Inferior parietal cortex (tissue), 1 donor: ENCODE measurements around the gene GNAI3.
A peak's percentile ranks its signal among the peaks of the same experiment; 100 is the strongest.

ENCODE experiments used
- DNase-seq: peaks from one replicate; pipeline ENCODE4 v3.0.0-alpha.2; 2016; ENCODE audit errors: extremely low spot score

Gene GNAI3

GRCh38 chr1:109598655-109599054 is 50.2 kb downstream of the GNAI3 start:
- DNase-seq, result no peak

DNA sequence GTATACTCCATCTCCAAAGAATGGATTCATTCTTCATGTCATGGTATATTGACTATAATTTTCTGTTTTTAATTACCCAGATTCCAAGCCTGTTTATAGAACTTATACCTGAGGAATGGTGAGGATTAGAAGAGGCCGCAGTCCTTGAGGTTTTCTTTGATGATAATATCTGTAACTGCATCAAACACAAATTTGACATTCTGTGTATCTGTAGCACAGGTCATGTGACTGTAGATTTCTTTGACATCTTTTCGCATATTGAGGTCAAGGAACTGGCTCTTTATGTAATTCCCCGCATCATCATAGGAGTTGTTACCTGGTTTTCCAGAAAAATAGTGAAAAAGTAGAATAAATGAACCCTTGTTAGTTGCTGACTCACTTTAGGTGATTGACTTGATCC is 54.8 kb downstream of the GNAI3 start:
- no peak for DNase-seq

GRCh38 chr1:109605381-109605780 is 57.0 kb downstream of the GNAI3 start:
- no peak for DNase-seq

GRCh38 chr1:109609881-109610280 is 61.5 kb downstream of the GNAI3 start:
- DNase-seq, result no peak

- no peak for DNase-seq
Measured at GRCh38 chr1:109610609-109611307, 62.3 kb downstream of the GNAI3 start.

- DNase-seq, result no peak
Measured at GRCh38 chr1:109611308-109611990, 63.0 kb downstream of the GNAI3 start.

GRCh38 chr1:109613361-109614147 is 65.1 kb downstream of the GNAI3 start:
- DNase-seq, result no peak

DNA sequence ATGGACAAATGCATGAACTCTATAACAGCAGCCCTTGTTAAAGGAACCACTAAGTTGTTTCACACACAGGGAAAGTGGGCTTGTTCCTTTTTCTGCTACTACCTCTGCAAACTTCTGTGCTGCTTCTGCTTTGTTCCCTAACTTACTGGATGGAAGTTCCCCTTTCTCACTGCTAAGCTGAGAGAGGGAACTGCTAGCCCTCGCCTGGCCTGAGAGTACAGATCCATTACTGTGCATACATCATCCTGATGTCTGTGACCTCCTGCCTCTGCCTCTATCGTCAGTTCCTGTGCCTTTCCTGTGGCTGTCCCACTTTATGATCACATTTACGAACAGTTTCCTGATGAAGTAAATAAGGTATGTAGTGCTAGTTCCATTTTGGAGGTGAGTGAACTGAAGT is 67.5 kb downstream of the GNAI3 start:
- DNase-seq, result no peak

DNA sequence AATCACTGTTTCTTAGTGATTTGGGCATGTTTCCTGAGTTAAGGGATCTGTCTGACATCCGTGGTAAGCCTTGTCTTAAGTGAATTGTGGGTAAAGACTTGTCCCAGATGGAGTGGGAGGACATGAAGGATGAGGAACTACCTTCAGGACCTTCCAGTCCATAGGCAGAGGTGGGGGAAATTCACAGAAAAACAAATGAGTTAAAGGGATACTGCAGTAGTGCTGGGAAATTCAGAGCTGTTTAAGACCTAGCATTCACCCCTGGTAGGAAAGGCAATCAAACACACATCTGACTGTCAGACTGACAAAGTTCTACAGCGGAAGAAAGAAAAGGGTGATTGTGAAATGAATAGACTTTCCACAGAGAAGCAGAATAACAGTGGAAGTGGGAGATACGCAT is 68.0 kb downstream of the GNAI3 start:
- DNase-seq, result no peak

DNA sequence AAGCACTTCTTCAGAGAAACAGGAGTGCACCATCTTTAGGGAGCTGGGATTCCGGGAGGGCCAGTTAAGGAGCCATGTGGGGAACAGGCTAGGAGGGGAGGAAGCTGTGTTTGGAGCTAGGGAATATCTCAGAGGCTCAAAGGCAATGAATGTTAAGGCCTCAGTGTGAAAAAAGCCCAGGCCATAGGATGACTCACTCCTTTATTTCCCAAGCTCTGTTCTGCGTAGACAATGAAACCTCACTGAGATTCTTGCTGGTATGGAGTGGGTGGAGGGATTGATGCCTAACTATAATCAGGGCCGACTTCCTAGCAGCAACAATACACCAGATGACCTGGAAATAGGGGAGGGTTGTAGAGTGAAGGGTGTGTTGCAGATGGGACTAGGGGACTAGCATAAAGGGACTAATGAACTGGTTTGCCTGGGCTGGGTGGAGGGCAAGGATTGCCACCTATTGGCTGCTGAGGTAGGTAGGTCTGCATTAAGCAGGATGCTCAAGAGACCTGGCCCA is 68.9 kb downstream of the GNAI3 start:
- no peak for DNase-seq

- no peak for DNase-seq
Measured at GRCh38 chr1:109618661-109619575, 70.5 kb downstream of the GNAI3 start.

DNA sequence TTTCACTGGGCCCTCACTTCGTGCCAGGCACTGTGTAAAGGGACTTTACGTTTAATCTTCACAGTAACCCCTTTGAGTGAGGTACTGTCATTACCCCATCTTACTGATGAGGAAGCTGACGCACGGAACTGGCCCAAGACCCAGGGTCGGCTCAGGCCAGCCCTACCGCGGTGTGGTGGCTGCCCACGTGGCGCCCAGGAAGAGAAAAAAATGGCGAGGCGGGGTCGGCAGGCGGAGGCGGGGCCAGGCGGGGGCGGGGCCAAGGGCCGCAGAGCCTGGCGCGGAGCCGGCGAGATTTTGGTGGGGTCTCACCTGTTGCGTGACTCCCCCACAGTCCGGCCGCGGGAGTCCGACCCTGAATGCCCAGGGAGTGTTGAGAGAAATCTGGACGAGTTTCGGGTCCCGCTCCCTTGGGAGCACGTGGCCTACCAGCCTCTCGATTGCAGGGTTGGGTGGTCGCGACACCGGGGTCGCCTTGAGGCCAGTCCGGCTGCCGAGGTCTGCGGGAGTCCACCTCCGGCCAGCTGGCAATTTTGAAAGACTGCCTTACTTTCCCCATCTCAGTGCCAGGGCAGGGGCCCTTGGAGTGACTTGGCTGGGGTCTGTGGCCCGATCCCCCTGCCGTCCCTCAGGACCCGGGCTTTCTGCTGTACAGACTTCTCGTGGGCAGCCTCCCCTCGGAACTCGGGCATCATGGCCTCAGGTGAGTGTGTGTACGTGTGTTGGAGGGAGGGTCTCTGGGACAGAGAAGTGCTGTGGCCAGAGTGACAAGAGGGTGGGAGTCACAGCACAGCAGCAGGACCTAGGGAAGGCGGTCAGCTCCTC is 71.4 kb downstream of the GNAI3 start, which contains the start of the genes AMPD2 and GNAT2:
AMPD2 (plus strand) TSS at position 262 of the 825 bp plus-strand sequence. CDS start 1,339 bp downstream, outside the sequence.
GNAT2 (minus strand) TSS at position 41 of the 825 bp plus-strand sequence. CDS start 6,746 bp downstream, outside the sequence.
- peak; percentile 45 for DNase-seq

- peak; percentile 25 for DNase-seq
Measured at GRCh38 chr1:109620401-109620791, 72.0 kb downstream of the GNAI3 start.

DNA sequence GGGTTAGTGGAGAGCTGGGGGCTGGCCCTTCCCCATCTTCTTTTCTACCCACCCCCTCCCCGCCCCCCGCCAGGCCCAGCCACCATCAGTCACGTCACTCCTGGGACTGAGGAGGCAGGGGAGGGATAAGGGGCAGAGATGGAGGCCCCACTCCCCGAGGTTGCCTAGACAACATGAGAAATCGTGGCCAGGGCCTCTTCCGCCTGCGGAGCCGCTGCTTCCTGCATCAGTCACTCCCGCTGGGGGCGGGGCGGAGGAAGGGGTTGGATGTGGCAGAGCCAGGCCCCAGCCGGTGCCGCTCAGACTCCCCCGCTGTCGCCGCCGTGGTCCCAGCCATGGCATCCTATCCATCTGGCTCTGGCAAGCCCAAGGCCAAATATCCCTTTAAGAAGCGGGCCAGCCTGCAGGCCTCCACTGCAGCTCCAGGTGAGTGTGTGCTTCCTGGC is 72.4 kb downstream of the GNAI3 start:
- peak; percentile 86 for DNase-seq

- no peak for DNase-seq
Measured at GRCh38 chr1:109621379-109622136, 73.1 kb downstream of the GNAI3 start.

GRCh38 chr1:109622137-109622892 is 73.9 kb downstream of the GNAI3 start:
- no peak for DNase-seq

- no peak for DNase-seq
Measured at GRCh38 chr1:109622895-109623294, 74.5 kb downstream of the GNAI3 start.

GRCh38 chr1:109623601-109624161 is 75.3 kb downstream of the GNAI3 start:
- no peak for DNase-seq
